Uterus (tissue), 4 donors: ENCODE results near the gene POLR2B. TPM values are rescaled to one million over a fixed set of nuclear protein-coding genes. Genes with fewer than 3 reads are reported as not detected.
"Not testable (repeated sequence)": the region's sequence is repeated elsewhere in the genome, so short reads cannot be mapped to it uniquely, and the experiment has no call there.

ENCODE experiments used
- DNase-seq, 2 donors: peaks; one replicate each; pipeline ENCODE4 v3.0.0-alpha.2; 2019 to 2020
- H3K27ac ChIP-seq, 2 donors: fragments of 200-600 bp; sonication (generic); 1 replicate in 1 of 2; 2 replicates in 1 of 2; pipeline ENCODE4 v1.5.1; 2016 to 2018
- H3K27me3 ChIP-seq, 2 donors: fragments of 200-600 bp; sonication (generic); one replicate each; pipeline ENCODE4 v1.5.1; 2018 to 2019; ENCODE audit warnings: control low read depth in 1 of 2
- H3K36me3 ChIP-seq, 2 donors: fragments of 200-600 bp; sonication (generic); one replicate each; pipeline ENCODE4 v1.5.1; 2019; ENCODE audit warnings: control low read depth in 1 of 2
- H3K4me1 ChIP-seq, 2 donors: fragments of 200-600 bp; sonication (generic); one replicate each; pipeline ENCODE4 v1.5.1; 2018 to 2019; ENCODE audit warnings: control low read depth in 1 of 2
- H3K4me3 ChIP-seq, 2 donors: fragments of 200-600 bp; sonication (generic); 1 replicate in 1 of 2; 2 replicates in 1 of 2; pipeline ENCODE4 v1.5.1; 2018 to 2019; ENCODE audit warnings: mild to moderate bottlenecking in 1 of 2
- H3K9me3 ChIP-seq, 2 donors: fragments of 200-600 bp; sonication (generic); one replicate each; pipeline ENCODE4 v1.5.1; 2019; ENCODE audit warnings: control low read depth in 1 of 2
- POLR2A ChIP-seq, 2 donors: fragments of 450-650 bp; IDR thresholded peaks; one replicate each; pipeline ENCODE4 v1.6.1; 2016; ENCODE audit warnings: antibody characterized with exemption in 2 of 2, mild to moderate bottlenecking in 1 of 2, moderate library complexity in 1 of 2
- intact Hi-C: fragments of 100-400 bp; cut with DNase I; formaldehyde crosslinking; loops from one replicate; pipeline ENCODE4 v1.15.1; 2023; ENCODE audit warnings: low total_unique reads
- total RNA-seq, 4 donors: library from RNA; depleted of rRNA in 3 of 4; stranded (reverse); fragments of >200 nt in 3 of 4; gene quantifications; one replicate each; pipeline versions ENCODE4 v1.1.0 to v1.2.4, GENCODE V29; 2014 to 2023
- TF ChIP-seq, protein P1 (sequence below), 4 experiments: fragments of 200-600 bp in 2 of 4; fragments of 450-650 bp in 2 of 4; sonication (generic) in 2 of 4; IDR thresholded peaks; one replicate each; pipeline ENCODE4 v1.5.1; 2016 to 2019; ENCODE audit warnings: antibody characterized with exemption in 4 of 4, mild to moderate bottlenecking in 2 of 4, moderate library complexity in 1 of 4
- donor health status: DM: yes; HTN: yes; CAD: no.

The POLR2B gene
- total RNA-seq = 100 to 1,000 TPM in 2 of 4 donors, 10 to 100 TPM in 2; 35.9 to 211 (median 117) TPM

- Histone ChIP-seq H3K4me1 (peaks cover 7 to 8% of the 10 kb centered on the region in 2 donors), H3K27ac (peak within 1 kb of the TSS; percentile 89 to 92), H3K9me3 (peaks cover 0 to 2% of the 10 kb centered on the region in 2 donors), H3K4me3 (peak within 1 kb of the TSS; percentile 62 to 98), H3K36me3 (no peaks in the 10 kb centered on the region), H3K27me3 (no peaks in the 10 kb centered on the region)
- peak; percentile 90 to 91 for DNase-seq
- peak; percentile 54 to 59 for TF ChIP-seq POLR2A (IDR thresholded peaks at IDR 0.05)
- TF ChIP-seq, protein P1, sequence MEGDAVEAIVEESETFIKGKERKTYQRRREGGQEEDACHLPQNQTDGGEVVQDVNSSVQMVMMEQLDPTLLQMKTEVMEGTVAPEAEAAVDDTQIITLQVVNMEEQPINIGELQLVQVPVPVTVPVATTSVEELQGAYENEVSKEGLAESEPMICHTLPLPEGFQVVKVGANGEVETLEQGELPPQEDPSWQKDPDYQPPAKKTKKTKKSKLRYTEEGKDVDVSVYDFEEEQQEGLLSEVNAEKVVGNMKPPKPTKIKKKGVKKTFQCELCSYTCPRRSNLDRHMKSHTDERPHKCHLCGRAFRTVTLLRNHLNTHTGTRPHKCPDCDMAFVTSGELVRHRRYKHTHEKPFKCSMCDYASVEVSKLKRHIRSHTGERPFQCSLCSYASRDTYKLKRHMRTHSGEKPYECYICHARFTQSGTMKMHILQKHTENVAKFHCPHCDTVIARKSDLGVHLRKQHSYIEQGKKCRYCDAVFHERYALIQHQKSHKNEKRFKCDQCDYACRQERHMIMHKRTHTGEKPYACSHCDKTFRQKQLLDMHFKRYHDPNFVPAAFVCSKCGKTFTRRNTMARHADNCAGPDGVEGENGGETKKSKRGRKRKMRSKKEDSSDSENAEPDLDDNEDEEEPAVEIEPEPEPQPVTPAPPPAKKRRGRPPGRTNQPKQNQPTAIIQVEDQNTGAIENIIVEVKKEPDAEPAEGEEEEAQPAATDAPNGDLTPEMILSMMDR (IDR thresholded peaks at IDR 0.05) = no peak
- intact Hi-C loops = no loop called here
Measured at GRCh38 chr4:56978750-56979303, at the start of gene POLR2B. TSS of gene POLR2B (plus strand) at chr4:56978896. CDS start at chr4:56978986, 90 bp downstream.

DNA sequence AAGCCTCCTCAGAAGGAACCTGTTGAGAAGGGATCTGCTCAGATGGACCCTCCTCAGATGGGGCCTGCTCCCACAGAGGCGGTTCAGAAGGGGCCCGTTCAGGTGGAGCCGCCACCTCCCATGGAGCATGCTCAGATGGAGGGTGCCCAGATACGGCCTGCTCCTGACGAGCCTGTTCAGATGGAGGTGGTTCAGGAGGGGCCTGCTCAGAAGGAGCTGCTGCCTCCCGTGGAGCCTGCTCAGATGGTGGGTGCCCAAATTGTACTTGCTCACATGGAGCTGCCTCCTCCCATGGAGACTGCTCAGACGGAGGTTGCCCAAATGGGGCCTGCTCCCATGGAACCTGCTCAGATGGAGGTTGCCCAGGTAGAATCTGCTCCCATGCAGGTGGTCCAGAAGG, 48.1 kb upstream of the POLR2B start:
- H3K27me3 ChIP-seq = no peaks in the 10 kb centered on the region
- H3K27ac ChIP-seq = no peak overlapping the region
- no peak overlapping the region for H3K4me3 ChIP-seq
- no peaks in the 10 kb centered on the region for H3K9me3 ChIP-seq
- H3K36me3 ChIP-seq = no peaks in the 10 kb centered on the region
- intact Hi-C loops = no loop called here
- DNase-seq = no peak
- no peaks in the 10 kb centered on the region for H3K4me1 ChIP-seq
- no peak for TF ChIP-seq POLR2A (IDR thresholded peaks at IDR 0.05)
- TF ChIP-seq, protein P1 (IDR thresholded peaks at IDR 0.05) = no peak

DNA sequence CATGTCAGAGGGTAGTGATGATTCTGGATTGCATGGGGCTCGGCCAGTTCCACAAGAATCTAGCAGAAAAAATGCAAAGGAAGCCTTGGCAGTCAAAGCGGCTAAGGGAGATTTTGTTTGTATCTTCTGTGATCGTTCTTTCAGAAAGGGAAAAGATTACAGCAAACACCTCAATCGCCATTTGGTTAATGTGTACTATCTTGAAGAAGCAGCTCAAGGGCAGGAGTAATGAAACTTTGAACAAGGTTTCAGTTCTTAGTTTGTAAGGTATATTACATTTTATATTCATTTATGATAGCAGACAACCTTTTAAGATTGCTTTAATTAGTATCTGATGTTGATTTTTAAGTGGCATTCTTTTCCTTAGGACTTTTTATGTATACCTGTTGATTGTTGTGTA, 46.8 kb upstream of the POLR2B start:
- H3K9me3 ChIP-seq = no peaks in the 10 kb centered on the region
- H3K36me3 ChIP-seq = no peaks in the 10 kb centered on the region
- no peaks in the 10 kb centered on the region for H3K27me3 ChIP-seq
- no peak overlapping the region for H3K4me3 ChIP-seq
- intact Hi-C loops = no loop called here
- H3K4me1 ChIP-seq = no peaks in the 10 kb centered on the region
- no peak for DNase-seq
- TF ChIP-seq, protein P1 (IDR thresholded peaks at IDR 0.05) = no peak
- no peak for TF ChIP-seq POLR2A (IDR thresholded peaks at IDR 0.05)
- H3K27ac ChIP-seq = no peak overlapping the region

DNA sequence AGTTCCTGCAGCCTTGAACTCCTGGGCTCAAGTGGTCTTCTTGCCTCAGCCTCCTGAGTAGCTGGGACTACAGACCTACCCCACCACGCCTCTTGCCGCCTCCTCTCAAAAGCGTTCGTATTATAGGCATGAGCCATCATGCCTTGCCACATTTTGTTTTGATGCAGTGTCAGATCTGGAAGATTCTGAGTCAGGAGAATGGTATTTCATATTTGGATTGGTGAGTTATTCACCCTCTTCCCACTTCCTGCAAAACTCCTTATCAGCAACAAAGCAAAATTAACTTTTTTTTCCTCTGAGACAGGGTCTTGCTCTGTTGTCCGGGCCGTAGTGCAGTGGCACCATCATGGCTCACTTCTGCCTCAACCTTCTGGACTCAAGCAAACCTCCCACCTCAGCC, 41.4 kb upstream of the POLR2B start:
- intact Hi-C loops = no loop called here
- H3K36me3 ChIP-seq = no peaks in the 10 kb centered on the region
- H3K27me3 ChIP-seq = no peaks in the 10 kb centered on the region
- no peak overlapping the region for H3K27ac ChIP-seq
- no peak for DNase-seq
- no peak overlapping the region for H3K4me3 ChIP-seq
- TF ChIP-seq POLR2A (IDR thresholded peaks at IDR 0.05) = no peak
- TF ChIP-seq, protein P1 (IDR thresholded peaks at IDR 0.05) = no peak
- no peaks in the 10 kb centered on the region for H3K4me1 ChIP-seq
- H3K9me3 ChIP-seq = no peaks in the 10 kb centered on the region

DNA sequence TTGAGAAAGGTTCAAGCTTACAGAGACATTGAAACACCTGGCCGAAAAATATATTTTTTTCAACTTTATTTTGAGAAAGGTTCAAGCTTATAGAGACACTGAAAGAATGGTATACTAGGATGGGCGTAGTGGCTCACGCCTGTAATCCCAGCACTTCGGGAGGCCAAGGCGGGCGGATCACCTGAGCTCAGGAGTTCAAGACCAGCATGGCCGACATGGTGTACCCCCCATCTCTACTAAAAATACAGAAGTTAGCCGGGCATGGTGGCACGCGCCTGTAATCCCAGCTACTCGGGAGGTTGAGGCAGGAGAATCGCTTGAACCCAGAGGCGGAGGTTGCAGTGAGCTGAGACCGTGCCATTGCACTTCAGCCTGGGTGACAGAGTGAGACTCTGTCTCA, 38.9 kb upstream of the POLR2B start:
- not testable (repeated sequence) for H3K36me3 ChIP-seq, DNase-seq, H3K27me3 ChIP-seq

GRCh38 chr4:56940403-56940802, 38.3 kb upstream of the POLR2B start:
- Histone ChIP-seq H3K9me3 (no peaks in the 10 kb centered on the region), H3K36me3 (no peaks in the 10 kb centered on the region)

More for the DNA sequence above, 38.9 kb upstream of the POLR2B start:
- H3K4me3 ChIP-seq, H3K27ac ChIP-seq, H3K9me3 ChIP-seq, H3K4me1 ChIP-seq, intact Hi-C loops: not testable (repeated sequence)

More at GRCh38 chr4:56940403-56940802, 38.3 kb upstream of the POLR2B start:
- intact Hi-C loops = no loop called here
- DNase-seq = no peak
- TF ChIP-seq, protein P1 (IDR thresholded peaks at IDR 0.05) = no peak
- TF ChIP-seq POLR2A (IDR thresholded peaks at IDR 0.05) = no peak
- H3K4me1 ChIP-seq = no peaks in the 10 kb centered on the region
- H3K27ac ChIP-seq = no peak overlapping the region
- no peaks in the 10 kb centered on the region for H3K27me3 ChIP-seq
- H3K4me3 ChIP-seq = no peak overlapping the region
